Psoas muscle (tissue), 8 donors: ENCODE data around the gene FAM53B. TPM values are rescaled to one million over a fixed set of nuclear protein-coding genes. Genes with fewer than 3 reads are reported as not detected.

ENCODE experiments used
- ATAC-seq, 4 donors: fragments of 200-7000 bp; cut with Tn5 transposase; one replicate each; pipeline ENCODE4 v1.9.1; 2020; ENCODE audit warnings: moderate library complexity in 3 of 4, mild to moderate bottlenecking in 2 of 4
- DNase-seq, 2 donors: peaks; one replicate each; pipeline ENCODE4 v3.0.0-alpha.2; 2020
- H3K27ac ChIP-seq: fragments of 200-600 bp; one replicate; pipeline ENCODE4 v1.8.0; 2022
- H3K27me3 ChIP-seq, 3 donors: fragments of 200-600 bp in 1 of 3; one replicate each; pipeline versions ENCODE4 v1.6.1 to v1.8.0; 2013 to 2022; ENCODE audit warnings: low read length in 2 of 3, mild to moderate bottlenecking in 2 of 3, moderate library complexity in 1 of 3; ENCODE audit not compliant: insufficient read depth in 3 of 3
- H3K36me3 ChIP-seq, 2 donors: fragments of 200-600 bp in 1 of 2; one replicate each; pipeline versions ENCODE4 v1.6.1 to v1.8.0; 2013 to 2022; ENCODE audit warnings: low read depth in 1 of 2, mild to moderate bottlenecking in 1 of 2, moderate library complexity in 1 of 2; ENCODE audit not compliant: insufficient read depth in 1 of 2
- H3K4me1 ChIP-seq: fragments of 200-600 bp; one replicate; pipeline ENCODE4 v1.8.0; 2022
- H3K4me3 ChIP-seq: fragments of 200-600 bp; one replicate; pipeline ENCODE4 v1.8.0; 2022; ENCODE audit warnings: mild to moderate bottlenecking
- H3K9me3 ChIP-seq: fragments of 200-600 bp; one replicate; pipeline ENCODE4 v1.8.0; 2022
- CTCF ChIP-seq: fragments of 200-600 bp; IDR thresholded peaks from one replicate; pipeline ENCODE4 v1.8.0; 2022; ENCODE audit warnings: antibody characterized with exemption
- WGBS, 3 donors: extraction: QIAGEN DNeasy Blood & Tissue Kit; methylation state at CpG; one replicate each; pipeline versions ENCODE4 v1.1.6 to v1.1.7; 2013; 5-methylcytosine and 5-hydroxymethylcytosine counted together
- intact Hi-C, 2 donors: fragments of 100-400 bp; cut with DNase I; formaldehyde crosslinking; loops; one replicate each; pipeline versions ENCODE4 v1.11.0 to v1.14.2; 2022
- polyA plus RNA-seq, 3 donors: library from polyadenylated mRNA; stranded (reverse); fragments of 200-250 nt; gene quantifications; one replicate each; pipeline ENCODE4 v1.2.3, GENCODE V29; 2013
- total RNA-seq, 4 donors: library from RNA; stranded (reverse); fragmentation: NEBNext Ultra II Directional in 2 of 4; extraction: Animal tissue kit (Norgen Biotek cat#: 25700) in 2 of 4; gene quantifications; one replicate each; pipeline versions ENCODE4 v1.2.1 to v1.2.4, GENCODE V29; 2021 to 2023
- donor health status: healthy with polysubstance abuse.
- donor health status: DM: no; HTN: no; CAD: no; lungs with moderate emphysema.
- donor health status: Bipolar disorder and iron deficiency.
- donor health status: healthy.
- donor health status: DM: yes; HTN: yes; CAD: no.
- donor health status: DM: no; HTN: no; CAD: no.
- donor health status: DM: no; HTN: no; CAD: no.
- donor health status: DM: yes; HTN: yes; CAD: no.

FAM53B gene
- total and polyA plus RNA-seq, 7 donors = 31.0 to 178 (median 49.5) TPM

- TF ChIP-seq CTCF = peak; percentile 93
- peaks cover 75% of the 10 kb centered on the region for H3K4me1 ChIP-seq
- H3K27me3 ChIP-seq = no peaks in the 10 kb centered on the region
- ATAC-seq (peak; percentile 64 to 72 (median 68)), DNase-seq (peak; percentile 84 to 91)
- peak overlapping the region; percentile 95 for H3K27ac ChIP-seq
- WGBS, 3 donors = 15 to 20% (median 16%) methylated on average over 13 of the region's 13 CpGs
- no peaks in the 10 kb centered on the region for H3K36me3 ChIP-seq
- intact Hi-C loops = loop anchor here (2.0 to 5.0 kb wide), 6 partner anchors 37 to 214 kb away; no protein-coding TSS in a partner anchor
- peak overlapping the region; percentile 84 for H3K4me3 ChIP-seq
- no peaks in the 10 kb centered on the region for H3K9me3 ChIP-seq
Observed at GRCh38 chr10:124741281-124741921, 2.8 kb downstream of the FAM53B start.

- Histone ChIP-seq H3K36me3 (no peaks in the 10 kb centered on the region), H3K4me1 (peaks cover 82% of the 10 kb centered on the region), H3K27ac (peak overlapping the region; percentile 95), H3K9me3 (no peaks in the 10 kb centered on the region), H3K4me3 (peak overlapping the region; percentile 84), H3K27me3 (no peaks in the 10 kb centered on the region)
- WGBS, 3 donors = 7 to 12% (median 8%) methylated on average over 18 of the region's 18 CpGs
- DNase-seq (peak; percentile 77 to 91), ATAC-seq (peak; percentile 28 to 43 (median 30))
- no peak for TF ChIP-seq CTCF
- intact Hi-C loops = loop anchor here (2.0 to 5.0 kb wide), 6 partner anchors 36 to 213 kb away; no protein-coding TSS in a partner anchor
Observed at GRCh38 chr10:124740369-124741280, 3.6 kb downstream of the FAM53B start.

GRCh38 chr10:124739986-124740368 lies 4.2 kb downstream of the FAM53B start:
- TF ChIP-seq CTCF = no peak
- Histone ChIP-seq H3K27ac (peak overlapping the region; percentile 95), H3K9me3 (no peaks in the 10 kb centered on the region), H3K4me3 (peak overlapping the region; percentile 84), H3K27me3 (no peaks in the 10 kb centered on the region), H3K36me3 (no peaks in the 10 kb centered on the region), H3K4me1 (peaks cover 82% of the 10 kb centered on the region)
- ATAC-seq (no peak), DNase-seq (no peak)
- intact Hi-C loops = loop anchor here (2.0 to 10.0 kb wide), 9 partner anchors 35 to 213 kb away; no protein-coding TSS in a partner anchor
- WGBS, 3 donors = 21 to 43% (median 29%) methylated on average over 7 of the region's 7 CpGs

- intact Hi-C loops = loop anchor here (5.0 to 10.0 kb wide), 3 partner anchors 37 to 92 kb away; no protein-coding TSS in a partner anchor
- TF ChIP-seq CTCF = no peak
- 38 to 63% (median 44%) methylated on average over 12 to 13 of the region's 13 CpGs for WGBS, 3 donors
- H3K27ac ChIP-seq = peak overlapping the region; percentile 95
- no peak for ATAC-seq
- H3K27me3 ChIP-seq = no peaks in the 10 kb centered on the region
- no peak for DNase-seq
- peaks cover 84% of the 10 kb centered on the region for H3K4me1 ChIP-seq
- no peaks in the 10 kb centered on the region for H3K36me3 ChIP-seq
- H3K9me3 ChIP-seq = no peaks in the 10 kb centered on the region
- H3K4me3 ChIP-seq = no peak overlapping the region
Observed at GRCh38 chr10:124739119-124739921, 4.9 kb downstream of the FAM53B start.
